ENCODE results near the gene PLXNB1.

PLXNB1 gene

GRCh38 chr3:48356419-48356818 is 73.5 kb downstream of the PLXNB1 start:
- no peak for DNase-seq

GRCh38 chr3:48353987-48354386 is 75.9 kb downstream of the PLXNB1 start:
- no peak for DNase-seq
